Trophoblast cell (in vitro differentiated cells and primary cell): ENCODE results near the gene BCDIN3D.

Experiments used
- DNase-seq, 2 donors: peaks; one replicate each; pipeline ENCODE4 v3.0.0-alpha.2; 2016
- H2AFZ ChIP-seq: 2 replicates; pipeline ENCODE4 v1.6.1; 2013; ENCODE audit warnings: low read length, moderate library complexity, mild to moderate bottlenecking; ENCODE audit not compliant: insufficient read depth, poor library complexity
- H2AK5ac ChIP-seq: 2 replicates; pipeline ENCODE4 v1.6.1; 2013; ENCODE audit warnings: mild to moderate bottlenecking, low read length
- H2BK120ac ChIP-seq: 2 replicates; pipeline ENCODE4 v1.6.1; 2013; ENCODE audit warnings: low read length, mild to moderate bottlenecking, moderate library complexity; ENCODE audit not compliant: insufficient read depth, poor library complexity
- H2BK12ac ChIP-seq: 2 replicates; pipeline ENCODE4 v1.6.1; 2013; ENCODE audit warnings: mild to moderate bottlenecking, low read length, moderate library complexity
- H2BK5ac ChIP-seq: 2 replicates; pipeline ENCODE4 v1.6.1; 2013; ENCODE audit warnings: low read length, low read depth, moderate library complexity, mild to moderate bottlenecking; ENCODE audit not compliant: poor library complexity
- H3K14ac ChIP-seq: 2 replicates; pipeline ENCODE4 v1.6.1; 2013; ENCODE audit warnings: mild to moderate bottlenecking, low read length
- H3K18ac ChIP-seq: 2 replicates; pipeline ENCODE4 v1.6.1; 2013; ENCODE audit warnings: mild to moderate bottlenecking, low read length
- H3K23ac ChIP-seq: 2 replicates; pipeline ENCODE4 v1.6.1; 2013; ENCODE audit warnings: low read length
- H3K27ac ChIP-seq: 2 replicates; pipeline ENCODE4 v1.5.1; 2013; ENCODE audit warnings: low read depth, mild to moderate bottlenecking, inconsistent platforms, low read length, moderate library complexity
- H3K27me3 ChIP-seq: 2 replicates; pipeline ENCODE4 v1.6.1; 2013; ENCODE audit warnings: inconsistent platforms, mild to moderate bottlenecking, low read length, moderate library complexity; ENCODE audit not compliant: insufficient read depth
- H3K36me3 ChIP-seq, 2 experiments: 1 replicate in 1 of 2; 2 replicates in 1 of 2; pipeline ENCODE4 v1.6.1; 2013; ENCODE audit warnings: low read length in 2 of 2, mild to moderate bottlenecking in 2 of 2, moderate library complexity in 1 of 2; ENCODE audit not compliant: insufficient read depth in 2 of 2, control insufficient read depth in 1 of 2
- H3K4ac ChIP-seq: 2 replicates; pipeline ENCODE4 v1.6.1; 2013; ENCODE audit warnings: low read depth, mild to moderate bottlenecking, low read length, moderate library complexity
- H3K4me1 ChIP-seq, 2 experiments: 1 replicate in 1 of 2; 2 replicates in 1 of 2; pipeline ENCODE4 v1.6.1; 2013; ENCODE audit warnings: low read length in 2 of 2, mild to moderate bottlenecking in 2 of 2, moderate library complexity in 1 of 2; ENCODE audit not compliant: insufficient read depth in 2 of 2, control insufficient read depth in 1 of 2
- H3K4me2 ChIP-seq: 2 replicates; pipeline ENCODE4 v1.6.1; 2013; ENCODE audit warnings: inconsistent platforms, mild to moderate bottlenecking, low read length, moderate library complexity
- H3K4me3 ChIP-seq: 2 replicates; pipeline ENCODE4 v1.5.1; 2013; ENCODE audit warnings: mild to moderate bottlenecking, low read depth, low read length, inconsistent platforms
- H3K79me1 ChIP-seq: one replicate; pipeline ENCODE4 v1.6.1; 2013; ENCODE audit warnings: low read length
- H3K79me2 ChIP-seq: 2 replicates; pipeline ENCODE4 v1.6.1; 2013; ENCODE audit warnings: low read length, mild to moderate bottlenecking; ENCODE audit not compliant: control insufficient read depth, insufficient read depth, poor library complexity
- H3K9ac ChIP-seq: 2 replicates; pipeline ENCODE4 v1.6.1; 2013; ENCODE audit warnings: mild to moderate bottlenecking, low read length
- H3K9me3 ChIP-seq: 2 replicates; pipeline ENCODE4 v1.6.1; 2013; ENCODE audit warnings: low read depth, mild to moderate bottlenecking, control low read depth, inconsistent platforms, low read length; ENCODE audit not compliant: insufficient read depth
- H4K12ac ChIP-seq: 2 replicates; pipeline ENCODE4 v1.6.1; 2013; ENCODE audit warnings: low read depth, mild to moderate bottlenecking, low read length, moderate library complexity
- H4K8ac ChIP-seq: 2 replicates; pipeline ENCODE4 v1.6.1; 2013; ENCODE audit warnings: low read depth, mild to moderate bottlenecking, low read length, moderate library complexity
- H4K91ac ChIP-seq: one replicate; pipeline ENCODE4 v1.6.1; 2013; ENCODE audit warnings: low read depth, mild to moderate bottlenecking, low read length, moderate library complexity
- WGBS: extraction: QIAGEN DNeasy Blood & Tissue Kit; methylation state at CpG from one replicate; pipeline ENCODE4 v1.1.7; 2013; ENCODE audit warnings: missing lambda C conversion rate; ENCODE audit not compliant: insufficient read length, insufficient coverage; ENCODE audit errors: extremely low coverage; 5-methylcytosine and 5-hydroxymethylcytosine counted together

The BCDIN3D gene

GRCh38 chr12:49805409-49805808, 37.5 kb downstream of the BCDIN3D start:
- no CpG with 5 or more reads among the region's 5 CpGs for WGBS
- peaks cover 7% of the 10 kb centered on the region for H3K79me2 ChIP-seq

GRCh38 chr12:49804821-49805220, 38.1 kb downstream of the BCDIN3D start:
- Histone ChIP-seq H2AK5ac (no peak overlapping the region), H3K27ac (no peak overlapping the region), H2AFZ (no peak overlapping the region), H3K79me2 (peaks cover 7% of the 10 kb centered on the region), H3K27me3 (no peaks in the 10 kb centered on the region), H2BK120ac (no peak overlapping the region), H3K4ac (no peak overlapping the region), H4K12ac (no peak overlapping the region), H3K9ac (no peak overlapping the region), H4K8ac (no peak overlapping the region), H3K18ac (no peak overlapping the region), H2BK5ac (no peak overlapping the region), H2BK12ac (no peak overlapping the region), H3K4me3 (no peak overlapping the region), H4K91ac (no peak overlapping the region), H3K79me1 (peaks cover 18% of the 10 kb centered on the region), H3K4me2 (no peak overlapping the region), H3K14ac (no peak overlapping the region), H3K4me1 (peaks cover 23 to 28% of the 10 kb centered on the region in 2 experiments), H3K23ac (no peak overlapping the region), H3K36me3 (peaks cover 46 to 55% of the 10 kb centered on the region in 2 experiments), H3K9me3 (peaks cover 5% of the 10 kb centered on the region)
- WGBS: no CpG with 5 or more reads among the region's 10 CpGs
- no peak for DNase-seq

More at GRCh38 chr12:49805409-49805808, 37.5 kb downstream of the BCDIN3D start:
- no peak overlapping the region for H3K4ac ChIP-seq
- H2AFZ ChIP-seq: no peak overlapping the region
- no peak overlapping the region for H4K12ac ChIP-seq
- no peak overlapping the region for H2BK5ac ChIP-seq
- peaks cover 43 to 52% of the 10 kb centered on the region in 2 experiments for H3K36me3 ChIP-seq
- H3K14ac ChIP-seq: no peak overlapping the region
- no peak overlapping the region for H3K23ac ChIP-seq
- no peak overlapping the region for H2AK5ac ChIP-seq
- no peak for DNase-seq
- no peak overlapping the region for H3K18ac ChIP-seq
- H4K91ac ChIP-seq: no peak overlapping the region
- H3K27ac ChIP-seq: no peak overlapping the region
- H3K27me3 ChIP-seq: no peaks in the 10 kb centered on the region
- H3K4me2 ChIP-seq: no peak overlapping the region
- no peak overlapping the region for H2BK120ac ChIP-seq
- H3K4me3 ChIP-seq: no peak overlapping the region
- peaks cover 19% of the 10 kb centered on the region for H3K79me1 ChIP-seq
- H3K4me1 ChIP-seq: peaks cover 29 to 33% of the 10 kb centered on the region in 2 experiments
- no peak overlapping the region for H4K8ac ChIP-seq
- peaks cover 5% of the 10 kb centered on the region for H3K9me3 ChIP-seq
- H2BK12ac ChIP-seq: no peak overlapping the region
- H3K9ac ChIP-seq: no peak overlapping the region

GRCh38 chr12:49803693-49804450, 39.0 kb downstream of the BCDIN3D start:
- Histone ChIP-seq H3K79me1 (peaks cover 9% of the 10 kb centered on the region), H2BK5ac (no peak overlapping the region), H3K4me3 (no peak overlapping the region), H3K27ac (no peak overlapping the region), H4K8ac (no peak overlapping the region), H3K14ac (no peak overlapping the region), H3K9me3 (peaks cover 5% of the 10 kb centered on the region), H3K4me2 (no peak overlapping the region), H4K91ac (no peak overlapping the region), H3K18ac (no peak overlapping the region), H3K36me3 (peaks cover 52 to 59% of the 10 kb centered on the region in 2 experiments), H3K4ac (no peak overlapping the region), H4K12ac (no peak overlapping the region), H3K79me2 (peaks cover 4% of the 10 kb centered on the region), H3K4me1 (peaks cover 14 to 19% of the 10 kb centered on the region in 2 experiments), H3K9ac (no peak overlapping the region), H3K27me3 (no peaks in the 10 kb centered on the region), H2BK12ac (no peak overlapping the region), H2BK120ac (no peak overlapping the region), H2AFZ (no peak overlapping the region), H2AK5ac (no peak overlapping the region), H3K23ac (no peak overlapping the region)
- no CpG with 5 or more reads among the region's 12 CpGs for WGBS
- DNase-seq: no peak

GRCh38 chr12:49801141-49802063, 41.5 kb downstream of the BCDIN3D start:
- H2AK5ac ChIP-seq: no peak overlapping the region
- DNase-seq: no peak
- no peak overlapping the region for H3K23ac ChIP-seq
- peaks cover 3% of the 10 kb centered on the region for H3K9me3 ChIP-seq
- no peaks in the 10 kb centered on the region for H3K27me3 ChIP-seq
- no peak overlapping the region for H3K27ac ChIP-seq
- H4K8ac ChIP-seq: no peak overlapping the region
- no peak overlapping the region for H2AFZ ChIP-seq
- H3K4me2 ChIP-seq: no peak overlapping the region
- no peak overlapping the region for H4K12ac ChIP-seq
- H3K79me2 ChIP-seq: no peaks in the 10 kb centered on the region
- H2BK5ac ChIP-seq: no peak overlapping the region
- no peak overlapping the region for H3K4ac ChIP-seq
- H3K36me3 ChIP-seq: peaks cover 68 to 78% of the 10 kb centered on the region in 2 experiments
- no peak overlapping the region for H2BK120ac ChIP-seq
- WGBS: no CpG with 5 or more reads among the region's 17 CpGs
- H3K9ac ChIP-seq: no peak overlapping the region
- no peak overlapping the region for H3K4me3 ChIP-seq
- H3K14ac ChIP-seq: no peak overlapping the region
- no peak overlapping the region for H4K91ac ChIP-seq
- H3K4me1 ChIP-seq: peaks cover 0 to under 1% of the 10 kb centered on the region in 2 experiments
- H3K18ac ChIP-seq: no peak overlapping the region
- no peak overlapping the region for H2BK12ac ChIP-seq
- no peaks in the 10 kb centered on the region for H3K79me1 ChIP-seq
